HG02588 (cell line): Measurements from ENCODE around the gene GFI1B.
"Not testable (repeated sequence)": the region's sequence is repeated elsewhere in the genome, so short reads cannot be mapped to it uniquely, and the experiment has no call there.

Experiments
- ATAC-seq: cut with Tn5 transposase; IDR thresholded peaks from one replicate; pipeline ENCODE4 v1.9.1; 2021; ENCODE audit warnings: mild to moderate bottlenecking, moderate library complexity; ENCODE audit not compliant: unreplicated experiment

GFI1B gene

GRCh38 chr9:132990781-132991180, 12.3 kb downstream of the GFI1B start:
- ATAC-seq, result no peak

- ATAC-seq, result no peak
Measured at GRCh38 chr9:132991351-132992300, 13.1 kb downstream of the GFI1B start.

- ATAC-seq, result no peak
Measured at GRCh38 chr9:132993511-132993939, 15.0 kb downstream of the GFI1B start.

- peak; percentile 51 for ATAC-seq
Measured at GRCh38 chr9:132994410-132995120, 16.1 kb downstream of the GFI1B start.

GRCh38 chr9:132995121-132995420, 16.6 kb downstream of the GFI1B start:
- no peak for ATAC-seq

GRCh38 chr9:132995879-132996278, 17.4 kb downstream of the GFI1B start:
- ATAC-seq, result no peak

- ATAC-seq, result no peak
Measured at GRCh38 chr9:132996526-132996925, 18.0 kb downstream of the GFI1B start.

- no peak for ATAC-seq
Measured at GRCh38 chr9:132997591-132997990, 19.1 kb downstream of the GFI1B start.

- not testable (repeated sequence) for ATAC-seq
Measured at GRCh38 chr9:132998221-132998620, 19.7 kb downstream of the GFI1B start.

GRCh38 chr9:132998831-132999635, 20.5 kb downstream of the GFI1B start:
- ATAC-seq, result no peak

- no peak for ATAC-seq
Measured at GRCh38 chr9:133002147-133003070, 23.9 kb downstream of the GFI1B start.

- no peak for ATAC-seq
Measured at GRCh38 chr9:133003071-133003461, 24.6 kb downstream of the GFI1B start.

GRCh38 chr9:133003671-133004090, 25.2 kb downstream of the GFI1B start:
- ATAC-seq, result no peak

GRCh38 chr9:133004091-133004998, 25.9 kb downstream of the GFI1B start:
- no peak for ATAC-seq

GRCh38 chr9:133004999-133005760, 26.7 kb downstream of the GFI1B start:
- ATAC-seq, result no peak

GRCh38 chr9:133005957-133006356, 27.5 kb downstream of the GFI1B start:
- ATAC-seq, result no peak

- ATAC-seq, result no peak
Measured at GRCh38 chr9:133006731-133007352, 28.3 kb downstream of the GFI1B start.

GRCh38 chr9:133008406-133008805, 29.9 kb downstream of the GFI1B start:
- no peak for ATAC-seq
